Cerebellar cortex (tissue), 1 donor: ENCODE results near the gene SORD.
"Not testable (repeated sequence)": the region's sequence is repeated elsewhere in the genome, so short reads cannot be mapped to it uniquely, and the experiment has no call there.

ENCODE experiments used
- DNase-seq: peaks from one replicate; pipeline ENCODE4 v3.0.0-alpha.2; 2015; ENCODE audit warnings: low spot score

Gene SORD

GRCh38 chr15:45022871-45023658 lies at the start of gene SORD:
Gene SORD, plus strand, starts transcription at chr15:45023195. Its CDS starts 89 bp downstream, at chr15:45023284.
- peak; percentile 95 for DNase-seq

- DNase-seq = not testable (repeated sequence)
Measured at GRCh38 chr15:44976183-44976582, 46.8 kb upstream of the SORD start.

GRCh38 chr15:44977781-44978180 lies 45.2 kb upstream of the SORD start:
- not testable (repeated sequence) for DNase-seq

- not testable (repeated sequence) for DNase-seq
Measured at GRCh38 chr15:44979617-44980339, 43.2 kb upstream of the SORD start.

- DNase-seq = not testable (repeated sequence)
Measured at GRCh38 chr15:44984144-44984543, 38.9 kb upstream of the SORD start.

GRCh38 chr15:44986346-44987055 lies 36.5 kb upstream of the SORD start:
- DNase-seq = not testable (repeated sequence)

- not testable (repeated sequence) for DNase-seq
Measured at GRCh38 chr15:44987711-44988110, 35.3 kb upstream of the SORD start.

GRCh38 chr15:44988184-44988869 lies 34.7 kb upstream of the SORD start:
- not testable (repeated sequence) for DNase-seq

GRCh38 chr15:44988870-44989219 lies 34.1 kb upstream of the SORD start:
- not testable (repeated sequence) for DNase-seq

GRCh38 chr15:44997632-44998031 lies 25.4 kb upstream of the SORD start:
- DNase-seq = not testable (repeated sequence)

- DNase-seq = no peak
Measured at GRCh38 chr15:44999105-44999504, 23.9 kb upstream of the SORD start.

- not testable (repeated sequence) for DNase-seq
Measured at GRCh38 chr15:45001180-45001579, 21.8 kb upstream of the SORD start.

GRCh38 chr15:45003731-45004410 lies 19.1 kb upstream of the SORD start:
- DNase-seq = not testable (repeated sequence)

- not testable (repeated sequence) for DNase-seq
Measured at GRCh38 chr15:45004590-45005175, 18.3 kb upstream of the SORD start.

- DNase-seq = no peak
Measured at GRCh38 chr15:45009046-45009445, 13.9 kb upstream of the SORD start.

- not testable (repeated sequence) for DNase-seq
Measured at GRCh38 chr15:45015114-45015513, 7.9 kb upstream of the SORD start.

GRCh38 chr15:45020222-45020900 lies 2.6 kb upstream of the SORD start:
- not testable (repeated sequence) for DNase-seq

- DNase-seq = not testable (repeated sequence)
Measured at GRCh38 chr15:45020901-45021259, 2.1 kb upstream of the SORD start.

- DNase-seq = no peak
Measured at GRCh38 chr15:45021348-45021747, 1.6 kb upstream of the SORD start.

- DNase-seq = no peak
Measured at GRCh38 chr15:45023659-45024225, 747 bp downstream of the SORD start.
